ENCODE measurements around the gene CRACR2A. TPM values are rescaled to one million over a fixed set of nuclear protein-coding genes. Genes with fewer than 3 reads are reported as not detected.

The CRACR2A gene
- total and polyA plus RNA-seq, 2 of the 8 experiments (the other 6 are each of a cell fraction or from before 2014, with no cell fraction given), result 0.85 to 3.2 TPM

DNA sequence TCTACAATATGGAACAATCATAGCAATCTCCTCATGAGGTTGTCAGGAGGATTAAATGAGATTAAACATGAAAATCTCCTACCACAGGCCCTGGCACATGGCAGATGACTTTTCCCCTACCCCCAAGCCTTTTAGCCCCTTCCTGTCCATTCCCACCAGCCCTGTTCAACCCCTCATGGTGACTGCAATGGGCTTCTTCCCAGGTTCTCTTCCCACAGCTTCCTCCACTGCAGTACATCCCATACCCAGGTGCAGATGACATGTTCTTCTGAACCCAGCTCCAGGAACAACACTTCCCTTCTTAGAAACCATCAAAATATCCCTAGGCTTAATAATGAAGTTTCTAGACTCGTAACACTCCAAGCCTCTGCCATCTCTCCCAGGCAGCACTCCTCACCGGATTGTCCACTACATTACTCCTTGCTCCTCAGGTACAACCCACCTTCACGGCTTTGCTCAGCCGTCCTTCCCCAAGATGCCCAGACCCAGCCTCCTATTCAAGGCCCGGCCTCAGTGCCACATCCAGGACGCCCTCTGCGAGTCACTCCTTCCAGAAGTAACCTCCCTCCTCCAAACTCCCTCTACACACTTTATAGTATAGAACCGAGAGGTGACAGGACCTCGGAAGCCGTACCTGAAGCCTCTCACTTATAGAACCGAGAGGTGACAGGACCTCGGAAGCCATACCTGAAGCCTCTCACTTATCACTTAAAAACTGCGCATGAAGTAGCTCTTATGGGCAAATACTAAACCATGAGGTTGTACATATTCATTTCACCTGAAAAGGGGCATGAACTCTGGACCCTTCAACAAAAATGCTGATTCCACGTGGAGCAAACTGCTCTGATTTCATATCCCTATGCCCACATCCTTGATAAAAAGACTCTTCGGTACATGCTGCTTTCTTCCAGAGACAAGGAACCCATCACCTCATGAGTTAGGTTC is 1.5 kb downstream of the CRACR2A start (continued):
- TF ChIP-seq CHD7 (IDR thresholded peaks at IDR 0.05; ENCODE audit: insufficient replicate concordance, low read length) (no peak), CBX5 (IDR thresholded peaks at IDR 0.05; ENCODE audit: low read depth, low read length) (no peak), PHF8 (conservative IDR thresholded peaks at IDR 0.05; ENCODE audit: low read depth, low read length) (no peak), BACH1 (IDR thresholded peaks at IDR 0.05; ENCODE audit: low read length) (no peak), RFX5 (IDR thresholded peaks at IDR 0.05; ENCODE audit: borderline replicate concordance, low read depth, low read length) (no peak)
